Measurements from ENCODE around the gene MEGF9. TPM values are rescaled to one million over a fixed set of nuclear protein-coding genes. Genes with fewer than 3 reads are reported as not detected.

The MEGF9 gene
- total RNA-seq, 1 experiment from 2014 or later: 8.3 TPM

GRCh38 chr9:120676767-120677402 is 37.4 kb downstream of the MEGF9 start:
- Histone ChIP-seq H3K9me2 (ENCODE audit: insufficient read depth) (no peaks in the 10 kb centered on the region), H3K27me3 (ENCODE audit: insufficient read depth, low read length) (no peaks in the 10 kb centered on the region), H3K79me2 (ENCODE audit: insufficient read depth, low read length) (no peaks in the 10 kb centered on the region), H3K27ac (ENCODE audit: low read depth, low read length) (no peak overlapping the region), H3K4me2 (ENCODE audit: low read length) (no peak overlapping the region), H3K36me3 (ENCODE audit: control insufficient read depth in 1 of 2, insufficient read depth in 2 of 2, low read length in 2 of 2) (no peaks in the 10 kb centered on the region), H3K4me1 (ENCODE audit: control insufficient read depth in 1 of 2, insufficient read depth in 2 of 2, low read length in 2 of 2) (no peaks in the 10 kb centered on the region), H4K20me1 (ENCODE audit: insufficient read depth) (no peaks in the 10 kb centered on the region), H3K9me3 (ENCODE audit: control insufficient read depth in 1 of 2, insufficient read depth in 1 of 2, low read depth in 1 of 2, low read length in 2 of 2) (no peaks in the 10 kb centered on the region), H3K9ac (ENCODE audit: low read length) (no peak overlapping the region), H3K4me3 (replicated peaks in 1 of 2; ENCODE audit: low read depth in 1 of 2, low read length in 2 of 2) (no peak overlapping the region), H2AFZ (ENCODE audit: low read depth, low read length, poor library complexity, severe bottlenecking) (no peak overlapping the region)
- intact Hi-C loops (cut with micrococcal nuclease): no loop called here
- no TSS peak for BruUV-seq (replicated peaks)
- POLR2A ChIA-PET: no interaction called here
- ATAC-seq (no peak), DNase-seq (ENCODE audit: low read depth, low spot score) (no peak)
- CTCF ChIA-PET: no interaction called here
- TF ChIP-seq ZNF274 (IDR thresholded peaks at IDR 0.05; ENCODE audit: low read depth, low read length) (no peak), POLR2A (IDR thresholded peaks at IDR 0.05; ENCODE audit: borderline replicate concordance, extremely low read depth, insufficient read depth, insufficient read length) (no peak), ZFX (IDR thresholded peaks at IDR 0.05) (no peak), YY1 (IDR thresholded peaks at IDR 0.05; ENCODE audit: extremely low read depth, insufficient replicate concordance, low read depth, low read length) (no peak), EZH2 (IDR thresholded peaks at IDR 0.05) (no peak), SIN3A (IDR thresholded peaks at IDR 0.05; ENCODE audit: low read depth) (no peak), EZH2phosphoT487 (IDR thresholded peaks at IDR 0.05; ENCODE audit: borderline replicate concordance) (no peak), CEBPB (IDR thresholded peaks at IDR 0.05; ENCODE audit: low read depth) (no peak), TCF7L2 (IDR thresholded peaks at IDR 0.05; ENCODE audit: borderline replicate concordance, extremely low read depth, insufficient read depth, insufficient read length) (no peak), POLR2AphosphoS5 (IDR thresholded peaks at IDR 0.05; ENCODE audit: low read depth, low read length) (no peak), SP1 (IDR thresholded peaks at IDR 0.05; ENCODE audit: low read depth) (no peak), ELF1 (IDR thresholded peaks at IDR 0.05; ENCODE audit: borderline replicate concordance, low read depth) (no peak), MAX (IDR thresholded peaks at IDR 0.05) (no peak)
- TF ChIP-seq, protein P1, sequence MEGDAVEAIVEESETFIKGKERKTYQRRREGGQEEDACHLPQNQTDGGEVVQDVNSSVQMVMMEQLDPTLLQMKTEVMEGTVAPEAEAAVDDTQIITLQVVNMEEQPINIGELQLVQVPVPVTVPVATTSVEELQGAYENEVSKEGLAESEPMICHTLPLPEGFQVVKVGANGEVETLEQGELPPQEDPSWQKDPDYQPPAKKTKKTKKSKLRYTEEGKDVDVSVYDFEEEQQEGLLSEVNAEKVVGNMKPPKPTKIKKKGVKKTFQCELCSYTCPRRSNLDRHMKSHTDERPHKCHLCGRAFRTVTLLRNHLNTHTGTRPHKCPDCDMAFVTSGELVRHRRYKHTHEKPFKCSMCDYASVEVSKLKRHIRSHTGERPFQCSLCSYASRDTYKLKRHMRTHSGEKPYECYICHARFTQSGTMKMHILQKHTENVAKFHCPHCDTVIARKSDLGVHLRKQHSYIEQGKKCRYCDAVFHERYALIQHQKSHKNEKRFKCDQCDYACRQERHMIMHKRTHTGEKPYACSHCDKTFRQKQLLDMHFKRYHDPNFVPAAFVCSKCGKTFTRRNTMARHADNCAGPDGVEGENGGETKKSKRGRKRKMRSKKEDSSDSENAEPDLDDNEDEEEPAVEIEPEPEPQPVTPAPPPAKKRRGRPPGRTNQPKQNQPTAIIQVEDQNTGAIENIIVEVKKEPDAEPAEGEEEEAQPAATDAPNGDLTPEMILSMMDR (IDR thresholded peaks at IDR 0.05 in 2 of 3, conservative IDR thresholded peaks at IDR 0.05 in 1 of 3; ENCODE audit: borderline replicate concordance in 1 of 3, insufficient read depth in 1 of 3, low read depth in 2 of 3, low read length in 2 of 3): no peak
- TF ChIP-seq, protein P2, sequence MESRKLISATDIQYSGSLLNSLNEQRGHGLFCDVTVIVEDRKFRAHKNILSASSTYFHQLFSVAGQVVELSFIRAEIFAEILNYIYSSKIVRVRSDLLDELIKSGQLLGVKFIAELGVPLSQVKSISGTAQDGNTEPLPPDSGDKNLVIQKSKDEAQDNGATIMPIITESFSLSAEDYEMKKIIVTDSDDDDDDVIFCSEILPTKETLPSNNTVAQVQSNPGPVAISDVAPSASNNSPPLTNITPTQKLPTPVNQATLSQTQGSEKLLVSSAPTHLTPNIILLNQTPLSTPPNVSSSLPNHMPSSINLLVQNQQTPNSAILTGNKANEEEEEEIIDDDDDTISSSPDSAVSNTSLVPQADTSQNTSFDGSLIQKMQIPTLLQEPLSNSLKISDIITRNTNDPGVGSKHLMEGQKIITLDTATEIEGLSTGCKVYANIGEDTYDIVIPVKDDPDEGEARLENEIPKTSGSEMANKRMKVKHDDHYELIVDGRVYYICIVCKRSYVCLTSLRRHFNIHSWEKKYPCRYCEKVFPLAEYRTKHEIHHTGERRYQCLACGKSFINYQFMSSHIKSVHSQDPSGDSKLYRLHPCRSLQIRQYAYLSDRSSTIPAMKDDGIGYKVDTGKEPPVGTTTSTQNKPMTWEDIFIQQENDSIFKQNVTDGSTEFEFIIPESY (IDR thresholded peaks at IDR 0.05; ENCODE audit: extremely low read depth, insufficient replicate concordance, low read length): no peak
- TF ChIP-seq, protein P3, sequence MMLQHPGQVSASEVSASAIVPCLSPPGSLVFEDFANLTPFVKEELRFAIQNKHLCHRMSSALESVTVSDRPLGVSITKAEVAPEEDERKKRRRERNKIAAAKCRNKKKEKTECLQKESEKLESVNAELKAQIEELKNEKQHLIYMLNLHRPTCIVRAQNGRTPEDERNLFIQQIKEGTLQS (IDR thresholded peaks at IDR 0.05): no peak
- RAD21 ChIA-PET (ENCODE audit: low non-redundant PET in 1 of 2, low total read pairs in 2 of 2, uncharacterized antibody in 2 of 2, unreplicated experiment in 2 of 2): no interaction called here
